ENCODE results near the gene BCAS4.
"Not testable (repeated sequence)": the region's sequence is repeated elsewhere in the genome, so short reads cannot be mapped to it uniquely, and the experiment has no call there.

BCAS4 gene

DNA sequence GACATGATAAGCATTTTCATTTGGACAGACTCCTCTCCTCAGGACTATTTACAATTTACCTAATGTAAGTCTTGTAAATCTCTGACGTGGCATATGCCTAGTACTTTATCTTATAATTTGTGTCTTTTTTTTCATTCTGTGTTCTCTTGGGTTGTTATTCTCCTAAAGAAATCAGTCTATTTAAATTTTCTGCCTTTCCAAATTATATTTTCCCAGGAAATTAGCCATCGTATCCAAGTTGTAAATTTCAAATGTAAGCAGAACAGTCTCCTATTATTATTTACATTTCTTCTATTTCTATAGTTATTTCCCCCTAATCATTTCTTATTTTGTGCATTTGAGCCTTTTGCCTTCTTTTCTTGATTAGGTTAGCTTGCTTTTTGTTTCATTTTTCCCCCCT lies 17.5 kb upstream of the BCAS4 start:
- no peak for DNase-seq (ENCODE audit: low read depth)
- TF ChIP-seq, protein P1, sequence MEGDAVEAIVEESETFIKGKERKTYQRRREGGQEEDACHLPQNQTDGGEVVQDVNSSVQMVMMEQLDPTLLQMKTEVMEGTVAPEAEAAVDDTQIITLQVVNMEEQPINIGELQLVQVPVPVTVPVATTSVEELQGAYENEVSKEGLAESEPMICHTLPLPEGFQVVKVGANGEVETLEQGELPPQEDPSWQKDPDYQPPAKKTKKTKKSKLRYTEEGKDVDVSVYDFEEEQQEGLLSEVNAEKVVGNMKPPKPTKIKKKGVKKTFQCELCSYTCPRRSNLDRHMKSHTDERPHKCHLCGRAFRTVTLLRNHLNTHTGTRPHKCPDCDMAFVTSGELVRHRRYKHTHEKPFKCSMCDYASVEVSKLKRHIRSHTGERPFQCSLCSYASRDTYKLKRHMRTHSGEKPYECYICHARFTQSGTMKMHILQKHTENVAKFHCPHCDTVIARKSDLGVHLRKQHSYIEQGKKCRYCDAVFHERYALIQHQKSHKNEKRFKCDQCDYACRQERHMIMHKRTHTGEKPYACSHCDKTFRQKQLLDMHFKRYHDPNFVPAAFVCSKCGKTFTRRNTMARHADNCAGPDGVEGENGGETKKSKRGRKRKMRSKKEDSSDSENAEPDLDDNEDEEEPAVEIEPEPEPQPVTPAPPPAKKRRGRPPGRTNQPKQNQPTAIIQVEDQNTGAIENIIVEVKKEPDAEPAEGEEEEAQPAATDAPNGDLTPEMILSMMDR (conservative IDR thresholded peaks at IDR 0.05; ENCODE audit: low read depth, low read length) = no peak
- H3K4me3 ChIP-seq (ENCODE audit: low read depth, low read length) = no peak overlapping the region

DNA sequence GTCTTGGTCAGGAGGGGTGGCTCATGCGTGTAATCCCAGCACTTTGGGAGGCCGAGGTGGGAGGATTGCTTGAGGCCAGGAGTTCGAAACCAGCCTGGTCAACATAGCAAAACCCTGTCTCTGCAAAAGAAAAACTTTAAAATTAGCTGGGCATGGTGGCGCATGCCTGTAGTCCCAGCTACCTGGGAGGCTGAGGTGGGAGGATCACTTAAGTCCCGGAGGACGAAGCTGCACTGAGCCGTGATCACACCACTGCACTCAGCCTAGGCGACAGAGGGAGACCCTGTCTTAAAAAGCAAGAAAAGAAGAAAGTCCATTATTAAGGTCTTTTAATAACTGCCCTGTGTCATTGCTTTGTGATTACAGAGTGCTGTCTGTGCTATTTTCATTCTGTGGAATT lies 15.9 kb upstream of the BCAS4 start:
- H3K4me3 ChIP-seq (ENCODE audit: low read depth, low read length); DNase-seq (ENCODE audit: low read depth): not testable (repeated sequence)

DNA sequence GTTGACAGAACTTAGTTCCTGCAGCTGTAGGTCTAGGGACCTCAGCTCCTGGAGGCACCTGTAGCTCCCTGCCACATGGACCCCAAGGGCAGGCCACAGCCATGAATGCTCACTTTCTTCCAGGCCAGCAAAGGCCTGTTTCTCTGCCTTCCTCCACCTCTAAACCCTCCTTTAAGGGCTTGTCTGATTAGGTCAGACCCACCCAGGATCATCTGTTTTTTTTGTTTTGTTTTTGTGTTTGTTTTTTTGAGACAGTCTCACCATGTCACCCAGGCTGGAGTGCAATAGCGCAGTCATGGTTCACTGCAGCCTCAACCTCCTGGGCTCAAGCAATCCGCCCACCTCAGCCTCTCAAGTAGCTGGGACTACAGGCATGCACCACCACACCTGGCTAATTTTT lies 11.5 kb upstream of the BCAS4 start:
- TF ChIP-seq, protein P1 (conservative IDR thresholded peaks at IDR 0.05; ENCODE audit: low read depth, low read length) = no peak
- DNase-seq (ENCODE audit: low read depth) = no peak
- no peak overlapping the region for H3K4me3 ChIP-seq (ENCODE audit: low read depth, low read length)

DNA sequence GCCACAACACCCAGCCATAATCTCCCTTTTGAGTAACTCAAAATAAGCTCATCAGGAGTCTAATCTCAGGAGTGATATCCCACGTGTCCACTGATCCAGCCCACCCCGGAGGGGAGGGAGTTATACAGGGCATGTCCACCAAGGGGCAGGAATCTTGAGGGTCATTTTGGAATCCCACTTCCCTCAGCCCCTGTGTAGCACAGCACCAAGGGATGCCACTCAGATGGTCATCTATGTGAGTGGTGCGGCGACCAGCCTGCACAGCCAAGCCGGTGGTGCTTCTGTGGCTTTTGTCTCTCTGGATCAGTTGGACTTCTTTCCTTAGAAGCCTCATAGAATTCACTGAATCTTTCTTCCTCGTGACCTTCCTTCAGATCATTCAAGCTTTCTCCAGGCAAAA lies 11.0 kb upstream of the BCAS4 start:
- H3K4me3 ChIP-seq (ENCODE audit: low read depth, low read length) = no peak overlapping the region
- TF ChIP-seq, protein P1 (conservative IDR thresholded peaks at IDR 0.05; ENCODE audit: low read depth, low read length) = no peak
- DNase-seq (ENCODE audit: low read depth) = no peak

DNA sequence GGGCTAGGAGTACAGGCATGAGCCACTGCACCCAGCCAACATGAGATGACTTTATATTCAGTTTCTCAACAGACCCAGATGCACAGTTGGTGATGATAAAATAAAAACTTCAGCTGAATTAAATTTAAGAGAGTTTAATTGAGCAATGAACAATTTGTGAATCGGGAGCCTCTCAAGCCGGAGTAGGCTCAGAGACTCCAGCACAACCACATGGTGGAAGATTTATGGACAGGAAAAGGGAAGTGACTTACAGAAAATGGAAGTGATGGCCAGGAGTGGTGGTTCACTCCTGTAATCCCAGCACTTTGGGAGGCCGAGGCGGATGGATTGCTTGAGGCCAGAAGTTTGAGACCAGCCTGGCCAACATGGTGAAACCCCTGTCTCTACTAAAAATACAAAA lies 10.4 kb upstream of the BCAS4 start:
- no peak overlapping the region for H3K4me3 ChIP-seq (ENCODE audit: low read depth, low read length)
- TF ChIP-seq, protein P1 (conservative IDR thresholded peaks at IDR 0.05; ENCODE audit: low read depth, low read length) = no peak
- DNase-seq (ENCODE audit: low read depth) = no peak

DNA sequence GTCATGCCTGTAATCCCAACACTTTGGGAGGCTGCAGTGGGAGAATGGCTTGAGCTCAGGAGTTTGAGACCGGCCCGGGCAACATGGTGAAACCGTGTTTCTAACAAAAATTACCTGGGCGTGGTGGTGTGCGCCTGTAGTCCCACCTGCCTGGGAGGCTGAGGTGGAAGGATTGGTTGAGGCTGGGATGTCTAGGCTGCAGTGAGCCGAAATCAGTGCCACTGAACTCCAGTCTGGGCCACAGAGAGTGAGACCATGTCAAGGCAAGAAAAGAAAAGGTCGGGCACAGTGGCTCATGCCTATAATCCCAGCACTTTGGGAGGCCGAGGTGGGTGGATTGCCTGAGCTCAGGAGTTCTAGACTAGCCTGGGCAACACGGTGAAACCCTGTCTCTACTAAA lies 8.2 kb upstream of the BCAS4 start:
- DNase-seq (ENCODE audit: low read depth) = no peak
- H3K4me3 ChIP-seq (ENCODE audit: low read depth, low read length) = no peak overlapping the region
- TF ChIP-seq, protein P1 (conservative IDR thresholded peaks at IDR 0.05; ENCODE audit: low read depth, low read length) = no peak

DNA sequence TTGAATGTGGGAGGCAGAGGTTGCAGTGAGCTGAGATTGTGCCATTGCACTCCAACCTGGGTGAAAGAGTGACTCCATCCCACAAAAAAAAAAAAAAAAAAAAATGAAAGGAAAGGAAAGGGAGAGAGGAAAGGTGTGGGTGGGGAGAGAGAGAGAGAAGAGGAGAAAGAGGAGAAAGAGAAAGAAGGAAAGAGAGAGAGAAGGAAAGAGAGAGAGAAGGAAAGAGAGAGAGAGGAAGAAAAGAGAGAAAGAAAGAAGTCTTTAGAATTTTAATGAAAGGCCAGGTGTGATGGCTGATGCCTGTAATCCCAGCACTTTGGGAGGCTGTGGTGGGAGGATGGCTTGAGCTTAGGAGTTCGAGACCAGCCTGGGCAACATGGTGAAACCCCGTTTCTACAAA lies 7.7 kb upstream of the BCAS4 start:
- TF ChIP-seq, protein P1 (conservative IDR thresholded peaks at IDR 0.05; ENCODE audit: low read depth, low read length) = no peak
- H3K4me3 ChIP-seq (ENCODE audit: low read depth, low read length) = no peak overlapping the region
- no peak for DNase-seq (ENCODE audit: low read depth)

All from choroid plexus epithelial cell (primary cell).